Cardiac muscle cell (in vitro differentiated cells and primary cell): Measurements from ENCODE around the gene DNM3. TPM values are rescaled to one million over a fixed set of nuclear protein-coding genes. Genes with fewer than 3 reads are reported as not detected.

Source experiments
- DNase-seq, 2 donors: peaks; one replicate each; pipeline versions ENCODE4 v3.0.0 to v3.0.0-alpha.2; 2010 to 2017; ENCODE audit warnings: low read depth in 1 of 2, low spot score in 1 of 2
- H3K27ac ChIP-seq: fragments of 200-600 bp; sonication (generic); 2 replicates; pipeline ENCODE4 v1.5.1; 2016
- H3K27me3 ChIP-seq: fragments of 200-600 bp; sonication (generic); 2 replicates; pipeline ENCODE4 v1.6.0; 2016; ENCODE audit warnings: control low read depth
- H3K36me3 ChIP-seq: fragments of 200-600 bp; sonication (generic); 2 replicates; pipeline ENCODE4 v1.5.1; 2016; ENCODE audit warnings: control low read depth
- H3K4me1 ChIP-seq: fragments of 200-600 bp; sonication (generic); 2 replicates; pipeline ENCODE4 v1.8.1; 2017; ENCODE audit warnings: low read depth, mild to moderate bottlenecking, mixed run types
- H3K4me3 ChIP-seq: fragments of 200-600 bp; sonication (generic); 2 replicates; pipeline ENCODE4 v1.5.1; 2016; ENCODE audit warnings: mild to moderate bottlenecking
- H3K9me3 ChIP-seq: fragments of 200-600 bp; sonication (generic); 2 replicates; pipeline ENCODE4 v1.5.1; 2017; ENCODE audit warnings: low read depth, mild to moderate bottlenecking, control low read depth
- polyA plus RNA-seq: library from polyadenylated mRNA; unstranded; fragments of >200 nt; fragmentation: Nextera tagmentation; extraction: Ambion mirVana; gene quantifications from 2 replicates; pipeline ENCODE4 v1.2.1, GENCODE V29; 2016
- total RNA-seq: library from RNA; depleted of rRNA; stranded (reverse); fragments of >200 nt; gene quantifications from 2 replicates; pipeline ENCODE4 v1.2.3, GENCODE V29; 2016
- TF ChIP-seq, protein P1 (sequence below): IDR thresholded peaks from 2 replicates; pipeline ENCODE4 v1.5.1; 2012; ENCODE audit warnings: low read depth, mild to moderate bottlenecking, low read length

DNM3 gene
- total and polyA plus RNA-seq, 2 experiments from 2014 or later: 0.42 TPM; not detected in 1

GRCh38 chr1:172177849-172178248 is 336.6 kb downstream of the DNM3 start:
- H3K27ac ChIP-seq: no peak overlapping the region

DNA sequence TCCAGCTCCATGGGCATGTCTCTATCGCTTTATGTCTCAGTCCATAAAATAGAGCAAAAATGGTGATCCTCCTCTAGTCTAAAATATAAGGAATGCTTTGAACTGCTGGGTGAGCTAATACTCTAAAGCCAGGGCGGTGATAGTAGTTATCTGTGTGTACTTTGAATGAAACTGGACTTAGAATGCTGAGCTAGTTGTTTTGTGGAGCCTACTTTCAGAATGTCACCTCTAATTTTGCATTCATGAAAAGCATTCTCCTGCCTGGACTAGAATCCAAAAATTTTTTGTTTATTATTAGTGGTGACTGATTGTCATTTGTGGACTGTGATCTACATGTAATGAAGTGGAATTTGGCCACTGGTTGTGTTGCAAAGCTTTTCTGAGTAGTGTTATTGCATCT is 337.6 kb downstream of the DNM3 start:
- Histone ChIP-seq H3K27me3 (no peaks in the 10 kb centered on the region), H3K9me3 (no peaks in the 10 kb centered on the region), H3K4me1 (no peaks in the 10 kb centered on the region), H3K36me3 (no peaks in the 10 kb centered on the region), H3K4me3 (no peak overlapping the region), H3K27ac (no peak overlapping the region)
- no peak for DNase-seq
- TF ChIP-seq, protein P1, sequence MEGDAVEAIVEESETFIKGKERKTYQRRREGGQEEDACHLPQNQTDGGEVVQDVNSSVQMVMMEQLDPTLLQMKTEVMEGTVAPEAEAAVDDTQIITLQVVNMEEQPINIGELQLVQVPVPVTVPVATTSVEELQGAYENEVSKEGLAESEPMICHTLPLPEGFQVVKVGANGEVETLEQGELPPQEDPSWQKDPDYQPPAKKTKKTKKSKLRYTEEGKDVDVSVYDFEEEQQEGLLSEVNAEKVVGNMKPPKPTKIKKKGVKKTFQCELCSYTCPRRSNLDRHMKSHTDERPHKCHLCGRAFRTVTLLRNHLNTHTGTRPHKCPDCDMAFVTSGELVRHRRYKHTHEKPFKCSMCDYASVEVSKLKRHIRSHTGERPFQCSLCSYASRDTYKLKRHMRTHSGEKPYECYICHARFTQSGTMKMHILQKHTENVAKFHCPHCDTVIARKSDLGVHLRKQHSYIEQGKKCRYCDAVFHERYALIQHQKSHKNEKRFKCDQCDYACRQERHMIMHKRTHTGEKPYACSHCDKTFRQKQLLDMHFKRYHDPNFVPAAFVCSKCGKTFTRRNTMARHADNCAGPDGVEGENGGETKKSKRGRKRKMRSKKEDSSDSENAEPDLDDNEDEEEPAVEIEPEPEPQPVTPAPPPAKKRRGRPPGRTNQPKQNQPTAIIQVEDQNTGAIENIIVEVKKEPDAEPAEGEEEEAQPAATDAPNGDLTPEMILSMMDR: no peak

More at GRCh38 chr1:172177849-172178248, 336.6 kb downstream of the DNM3 start:
- H3K36me3 ChIP-seq: no peaks in the 10 kb centered on the region
- TF ChIP-seq, protein P1: no peak
- no peaks in the 10 kb centered on the region for H3K9me3 ChIP-seq
- no peaks in the 10 kb centered on the region for H3K4me1 ChIP-seq
- no peak for DNase-seq
- no peak overlapping the region for H3K4me3 ChIP-seq
- no peaks in the 10 kb centered on the region for H3K27me3 ChIP-seq

DNA sequence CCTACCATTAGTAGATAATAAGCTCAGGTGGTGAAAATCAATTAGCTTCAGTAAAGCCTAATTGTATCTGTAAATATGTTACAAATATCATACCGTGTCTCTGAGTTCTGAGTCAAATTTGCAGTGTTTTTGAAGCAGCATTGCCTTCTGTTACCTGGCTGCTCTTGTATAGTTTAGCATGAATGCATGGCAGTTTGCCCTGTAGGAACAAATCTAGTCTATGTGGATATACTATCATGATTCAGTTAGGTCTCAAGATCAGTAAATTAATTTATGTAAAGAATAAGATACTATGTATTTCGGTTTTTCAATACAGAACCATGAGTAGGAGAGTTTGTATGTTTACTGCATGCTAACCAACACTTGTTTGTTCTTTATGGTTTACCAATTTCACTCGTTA is 338.6 kb downstream of the DNM3 start:
- no peaks in the 10 kb centered on the region for H3K36me3 ChIP-seq
- H3K9me3 ChIP-seq: no peaks in the 10 kb centered on the region
- no peaks in the 10 kb centered on the region for H3K27me3 ChIP-seq
- H3K4me1 ChIP-seq: no peaks in the 10 kb centered on the region
- no peak for DNase-seq
- TF ChIP-seq, protein P1: no peak
- no peak overlapping the region for H3K4me3 ChIP-seq
- no peak overlapping the region for H3K27ac ChIP-seq

DNA sequence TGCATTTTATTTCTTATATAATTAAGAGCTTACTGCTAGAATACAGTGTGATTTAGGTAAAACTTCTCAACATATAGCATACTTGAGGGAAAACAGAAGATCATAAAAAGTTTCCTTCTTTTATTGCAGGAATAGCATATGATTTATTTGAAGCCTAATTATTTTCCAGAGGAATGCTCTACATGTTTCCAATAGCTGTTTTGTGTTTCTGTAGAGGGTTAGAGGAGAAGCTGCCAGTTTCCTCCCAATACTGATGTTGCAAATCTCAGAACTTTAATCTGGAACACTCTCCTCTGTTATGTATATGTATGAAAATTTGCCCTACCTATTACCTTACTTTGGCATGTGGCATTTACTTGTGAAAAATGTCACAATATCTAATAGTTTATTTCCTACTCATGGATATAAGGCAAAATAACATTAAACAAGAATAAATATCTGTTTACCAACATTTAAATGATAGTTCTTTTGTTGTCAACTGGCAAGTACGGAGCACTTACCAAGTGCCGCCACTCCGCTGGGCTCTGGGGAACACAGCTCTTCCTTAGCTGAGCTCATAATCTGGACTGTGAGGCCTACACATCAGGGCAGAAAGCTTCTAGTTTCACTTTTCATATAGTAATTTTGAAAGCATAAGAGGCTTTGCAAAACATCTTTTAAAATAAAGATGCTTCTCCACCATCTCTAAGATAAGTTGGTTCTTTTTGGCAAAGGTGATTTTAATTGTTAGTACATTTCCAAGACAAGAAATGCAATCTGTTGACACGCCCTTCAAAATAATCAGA is 339.4 kb downstream of the DNM3 start:
- no peak overlapping the region for H3K4me3 ChIP-seq

GRCh38 chr1:172184506-172185191 is 343.4 kb downstream of the DNM3 start:
- DNase-seq: no peak
- Histone ChIP-seq H3K9me3 (no peaks in the 10 kb centered on the region), H3K4me1 (no peaks in the 10 kb centered on the region), H3K27ac (no peak overlapping the region), H3K36me3 (no peaks in the 10 kb centered on the region), H3K4me3 (no peak overlapping the region), H3K27me3 (no peaks in the 10 kb centered on the region)
- TF ChIP-seq, protein P1: no peak

More for the DNA sequence above, 339.4 kb downstream of the DNM3 start:
- H3K27me3 ChIP-seq: no peaks in the 10 kb centered on the region
- peak in 1 of 2 donors; percentile 71 for DNase-seq
- H3K9me3 ChIP-seq: no peaks in the 10 kb centered on the region
- TF ChIP-seq, protein P1: no peak
- no peak overlapping the region for H3K27ac ChIP-seq
- H3K4me1 ChIP-seq: no peaks in the 10 kb centered on the region
- no peaks in the 10 kb centered on the region for H3K36me3 ChIP-seq
